ENCODE results near the gene PLCB1. TPM values are rescaled to one million over a fixed set of nuclear protein-coding genes. Genes with fewer than 3 reads are reported as not detected.

Gene PLCB1
- total RNA-seq, 1 donor = 35.4 TPM

GRCh38 chr20:8627340-8628004, 495.4 kb downstream of the PLCB1 start:
- peak; percentile 25 for DNase-seq (ENCODE audit: low read depth)
- H3K4me3 ChIP-seq (ENCODE audit: low read depth, low read length) = peak overlapping the region; percentile 40
- no peak for TF ChIP-seq CTCF (IDR thresholded peaks at IDR 0.05; ENCODE audit: insufficient read depth, low read depth, low read length)

DNA sequence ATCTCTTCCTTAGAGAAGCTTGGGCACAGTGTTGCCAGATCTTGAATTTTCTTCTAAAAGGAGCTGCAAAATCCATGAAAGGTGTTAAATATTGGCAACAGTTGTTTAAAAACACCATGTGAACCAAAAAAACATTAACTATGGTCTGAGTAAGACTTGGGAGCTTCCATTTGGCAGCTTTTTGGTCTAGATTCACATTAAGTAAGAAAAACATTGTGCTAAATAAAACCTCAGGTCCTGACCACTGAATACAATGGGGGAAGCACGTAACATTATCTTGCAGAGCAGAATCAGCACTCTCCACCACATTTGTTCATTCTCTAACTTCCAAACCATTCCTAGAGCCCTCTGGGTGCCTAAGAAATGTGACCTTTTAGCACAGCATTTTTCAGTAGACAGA, 499.2 kb downstream of the PLCB1 start:
- no peak for DNase-seq (ENCODE audit: low read depth)
- TF ChIP-seq CTCF (IDR thresholded peaks at IDR 0.05; ENCODE audit: insufficient read depth, low read depth, low read length) = no peak
- no peak overlapping the region for H3K4me3 ChIP-seq (ENCODE audit: low read depth, low read length)

- no peak for TF ChIP-seq CTCF (IDR thresholded peaks at IDR 0.05; ENCODE audit: insufficient read depth, low read depth, low read length)
- H3K4me3 ChIP-seq (ENCODE audit: low read depth, low read length) = no peak overlapping the region
- no peak for DNase-seq (ENCODE audit: low read depth)
Measured at GRCh38 chr20:8633366-8633765, 501.3 kb downstream of the PLCB1 start.

- H3K4me3 ChIP-seq (ENCODE audit: low read depth, low read length) = no peak overlapping the region
- no peak for DNase-seq (ENCODE audit: low read depth)
- no peak for TF ChIP-seq CTCF (IDR thresholded peaks at IDR 0.05; ENCODE audit: insufficient read depth, low read depth, low read length)
Measured at GRCh38 chr20:8635048-8635572, 503.0 kb downstream of the PLCB1 start.

DNA sequence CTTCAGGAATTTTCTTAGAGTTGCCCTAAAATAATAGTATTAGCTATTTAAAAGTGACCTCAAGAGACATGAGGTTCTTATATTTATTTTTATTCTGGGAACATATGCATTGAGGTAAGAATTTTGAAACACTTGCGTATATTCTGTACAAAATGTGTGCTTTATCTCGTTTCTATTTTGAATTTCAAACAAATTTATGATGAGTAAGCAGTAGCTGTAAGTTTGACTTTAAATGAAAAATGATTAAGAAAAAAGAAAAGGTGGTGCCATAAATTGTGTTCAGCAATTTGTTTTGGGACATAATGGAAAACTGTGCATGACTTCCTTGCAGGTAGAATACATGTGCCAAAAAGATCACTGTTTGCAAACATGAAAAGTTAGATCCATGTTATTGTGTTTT, 503.8 kb downstream of the PLCB1 start:
- no peak for TF ChIP-seq CTCF (IDR thresholded peaks at IDR 0.05; ENCODE audit: insufficient read depth, low read depth, low read length)
- no peak overlapping the region for H3K4me3 ChIP-seq (ENCODE audit: low read depth, low read length)
- no peak for DNase-seq (ENCODE audit: low read depth)

DNA sequence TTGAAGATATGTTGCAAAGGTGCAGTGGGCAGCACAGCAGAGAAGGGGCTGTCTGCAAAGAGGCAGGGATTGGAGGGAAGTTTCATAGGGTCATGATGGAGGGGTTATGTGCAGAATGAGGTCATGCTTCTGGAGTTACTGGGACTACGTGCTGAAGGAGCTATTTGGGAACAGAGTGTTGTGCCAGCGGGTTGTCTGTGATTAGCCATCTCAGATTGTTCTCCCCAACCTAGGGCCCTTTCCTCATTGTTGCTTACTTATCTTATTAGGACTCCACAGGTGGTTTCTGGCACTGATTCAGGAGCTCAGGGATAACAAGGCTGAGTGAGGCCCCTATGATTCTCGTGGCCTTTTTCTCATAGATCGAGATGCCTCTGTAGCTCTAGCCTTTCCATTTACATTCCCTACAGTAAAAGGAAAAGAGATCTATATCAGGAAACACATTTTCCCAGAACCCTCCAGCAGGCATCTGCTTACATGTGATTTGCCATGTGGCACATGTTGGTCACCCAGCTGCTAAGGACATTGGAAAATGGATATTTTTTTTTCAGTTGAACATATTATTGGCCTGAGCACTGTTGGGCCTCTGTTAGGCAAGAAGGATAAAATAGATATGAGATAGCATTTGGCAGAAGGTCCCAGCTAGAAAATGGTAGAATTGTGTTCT, 507.2 kb downstream of the PLCB1 start:
- DNase-seq (ENCODE audit: low read depth) = no peak
- H3K4me3 ChIP-seq (ENCODE audit: low read depth, low read length) = no peak overlapping the region
- TF ChIP-seq CTCF (IDR thresholded peaks at IDR 0.05; ENCODE audit: insufficient read depth, low read depth, low read length) = no peak

All from fibroblast of villous mesenchyme (primary cell).